UCSD-AML1 (cell line): Measurements from ENCODE around the gene DGKZ.
A peak's percentile ranks its signal among the peaks of the same experiment; 100 is the strongest.
"Not testable (repeated sequence)": the region's sequence is repeated elsewhere in the genome, so short reads cannot be mapped to it uniquely, and the experiment has no call there.

ENCODE experiments used
- DNase-seq: peaks from one replicate; lab custom pipeline; 2025; ENCODE audit not compliant: unreplicated experiment; lab: John Stamatoyannopoulos, UW

DGKZ gene, protein sequence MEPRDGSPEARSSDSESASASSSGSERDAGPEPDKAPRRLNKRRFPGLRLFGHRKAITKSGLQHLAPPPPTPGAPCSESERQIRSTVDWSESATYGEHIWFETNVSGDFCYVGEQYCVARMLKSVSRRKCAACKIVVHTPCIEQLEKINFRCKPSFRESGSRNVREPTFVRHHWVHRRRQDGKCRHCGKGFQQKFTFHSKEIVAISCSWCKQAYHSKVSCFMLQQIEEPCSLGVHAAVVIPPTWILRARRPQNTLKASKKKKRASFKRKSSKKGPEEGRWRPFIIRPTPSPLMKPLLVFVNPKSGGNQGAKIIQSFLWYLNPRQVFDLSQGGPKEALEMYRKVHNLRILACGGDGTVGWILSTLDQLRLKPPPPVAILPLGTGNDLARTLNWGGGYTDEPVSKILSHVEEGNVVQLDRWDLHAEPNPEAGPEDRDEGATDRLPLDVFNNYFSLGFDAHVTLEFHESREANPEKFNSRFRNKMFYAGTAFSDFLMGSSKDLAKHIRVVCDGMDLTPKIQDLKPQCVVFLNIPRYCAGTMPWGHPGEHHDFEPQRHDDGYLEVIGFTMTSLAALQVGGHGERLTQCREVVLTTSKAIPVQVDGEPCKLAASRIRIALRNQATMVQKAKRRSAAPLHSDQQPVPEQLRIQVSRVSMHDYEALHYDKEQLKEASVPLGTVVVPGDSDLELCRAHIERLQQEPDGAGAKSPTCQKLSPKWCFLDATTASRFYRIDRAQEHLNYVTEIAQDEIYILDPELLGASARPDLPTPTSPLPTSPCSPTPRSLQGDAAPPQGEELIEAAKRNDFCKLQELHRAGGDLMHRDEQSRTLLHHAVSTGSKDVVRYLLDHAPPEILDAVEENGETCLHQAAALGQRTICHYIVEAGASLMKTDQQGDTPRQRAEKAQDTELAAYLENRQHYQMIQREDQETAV

DNA sequence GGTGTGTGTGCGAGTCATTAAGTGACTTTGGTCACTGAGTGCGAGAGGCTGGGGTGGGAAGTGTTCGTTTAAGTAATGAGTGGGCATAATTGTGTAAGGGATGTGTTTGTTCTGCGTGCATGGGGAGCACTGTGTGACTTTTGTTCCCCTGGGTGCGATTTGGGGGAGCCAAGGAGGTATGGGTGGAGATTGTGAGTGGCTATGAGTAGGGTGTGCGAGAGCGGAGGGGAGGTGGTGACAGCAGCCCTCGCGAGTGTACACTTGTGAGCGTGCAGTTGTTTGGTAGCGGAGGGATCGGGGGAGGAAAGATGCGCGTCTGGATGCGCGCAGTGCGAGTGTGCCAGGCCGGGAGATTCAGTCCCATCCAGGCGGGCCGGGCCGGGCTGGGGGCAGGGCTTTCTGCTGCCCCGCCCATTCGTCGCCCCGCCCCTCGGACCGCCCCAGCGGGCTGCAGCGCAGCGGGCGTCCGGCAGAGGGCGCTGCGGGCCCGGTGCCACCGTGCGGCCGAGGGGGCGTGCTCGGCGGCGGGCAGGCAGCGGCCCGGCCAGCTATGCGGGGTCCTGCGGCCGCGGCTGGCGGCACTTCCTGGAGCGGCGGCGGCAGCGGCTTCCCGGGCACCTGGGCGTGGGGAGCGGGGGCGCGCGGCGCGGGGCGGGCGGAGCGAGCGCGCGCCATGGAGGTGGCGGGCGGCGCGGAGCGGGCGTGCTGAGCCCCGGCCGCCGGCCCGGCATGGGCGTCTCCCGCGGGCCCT, at the start of gene DGKZ:
TSS of gene DGKZ (plus strand) at position 578 of the 751 bp plus-strand sequence. CDS start 197 bp downstream, outside the sequence.
- DNase-seq = peak; percentile 92

DNA sequence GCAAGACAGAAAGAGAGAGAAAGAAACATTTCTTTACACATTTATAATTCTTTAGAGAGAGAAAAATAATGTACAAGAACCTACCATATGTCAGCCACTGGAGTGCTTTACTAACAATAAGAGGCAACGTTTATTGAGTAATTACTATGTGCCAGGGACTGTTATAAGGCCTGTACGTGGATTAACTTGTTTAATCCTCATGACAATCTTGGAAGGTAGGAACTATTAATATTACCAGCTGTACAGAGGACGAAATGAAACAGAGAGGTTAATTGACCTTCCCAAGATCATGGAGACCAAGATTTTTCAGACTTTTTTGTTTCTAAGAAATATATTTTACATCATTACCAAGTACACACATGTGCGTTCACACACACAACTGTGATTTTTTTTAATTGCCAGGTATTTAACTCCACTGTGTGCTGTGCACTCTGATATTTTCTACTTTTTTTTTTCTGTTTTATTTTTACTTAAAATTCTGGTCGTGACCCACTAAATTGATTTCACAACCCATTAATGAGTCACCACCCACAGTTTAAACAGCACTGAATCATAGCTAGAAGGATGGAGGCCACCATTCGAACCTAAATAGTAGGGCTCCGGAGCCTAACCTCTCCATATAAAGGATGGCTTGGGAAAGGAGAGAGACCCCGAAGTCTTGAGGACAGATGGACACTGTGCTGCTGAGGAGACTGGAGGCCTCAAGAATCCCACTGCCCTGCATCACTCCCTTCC, 48.4 kb upstream of the DGKZ start:
- no peak for DNase-seq

DNA sequence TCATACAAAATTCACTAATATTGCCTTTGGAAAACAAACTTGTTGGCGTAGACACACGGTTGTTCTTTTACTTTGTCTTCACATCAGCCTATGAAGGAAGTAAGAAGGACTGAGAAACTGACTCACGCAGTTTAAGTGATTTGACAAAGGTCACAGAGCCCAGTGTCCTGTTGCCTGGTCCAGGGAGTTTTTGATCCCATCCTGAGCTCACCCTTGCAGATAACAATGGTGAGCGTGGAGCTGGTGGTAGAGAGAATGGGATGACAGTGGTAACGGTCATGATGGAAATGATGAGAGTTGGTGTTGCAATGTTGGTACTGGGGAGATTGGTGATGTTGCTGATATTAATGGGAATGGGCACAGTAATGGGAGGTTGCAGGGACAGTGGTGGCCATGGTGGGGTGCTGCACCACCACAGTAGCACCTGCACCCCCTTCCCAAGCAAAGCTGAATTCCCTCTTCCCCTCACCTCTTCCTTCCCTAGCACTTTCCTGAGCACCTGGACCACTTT, 47.8 kb upstream of the DGKZ start:
- DNase-seq = no peak

DNA sequence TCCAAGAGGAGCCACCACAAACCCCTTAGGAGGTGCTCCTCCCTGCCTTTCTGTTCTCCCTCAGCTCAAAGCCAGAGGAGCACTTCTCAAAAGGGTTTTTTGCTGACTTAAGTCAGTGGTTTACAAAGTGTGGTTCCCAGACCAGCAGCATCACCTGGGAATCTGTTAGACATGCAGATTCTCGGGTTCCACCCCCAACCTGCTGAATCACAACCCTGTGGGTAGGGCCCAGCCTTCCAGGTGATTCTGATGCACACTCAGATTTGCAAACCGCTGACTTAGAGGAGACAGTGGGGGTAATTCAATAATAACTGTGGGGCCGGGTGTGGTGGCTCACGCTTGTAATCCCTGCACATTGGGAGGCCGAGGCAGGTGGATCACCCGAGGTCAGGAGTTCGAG, 47.0 kb upstream of the DGKZ start:
- DNase-seq = no peak

DNA sequence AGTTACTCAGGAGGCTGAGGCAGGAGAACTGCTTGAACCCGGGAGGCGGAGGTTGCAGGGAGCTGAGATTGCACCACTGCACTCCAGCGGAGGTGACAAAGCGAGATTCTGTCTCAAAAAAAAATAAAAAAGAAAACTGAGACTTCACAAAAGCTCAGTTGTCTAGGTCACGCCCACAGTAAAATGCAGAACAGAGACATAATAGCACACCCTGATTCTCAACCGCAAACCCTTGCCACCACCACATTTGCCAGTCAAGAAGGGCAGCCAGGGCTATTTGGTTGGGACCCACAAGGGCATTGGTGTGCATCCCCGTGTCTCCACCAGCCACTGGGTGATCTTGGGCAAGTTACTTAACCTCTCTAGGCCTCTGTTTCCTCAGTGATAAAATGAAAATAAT, 44.4 kb upstream of the DGKZ start:
- DNase-seq = no peak

DNA sequence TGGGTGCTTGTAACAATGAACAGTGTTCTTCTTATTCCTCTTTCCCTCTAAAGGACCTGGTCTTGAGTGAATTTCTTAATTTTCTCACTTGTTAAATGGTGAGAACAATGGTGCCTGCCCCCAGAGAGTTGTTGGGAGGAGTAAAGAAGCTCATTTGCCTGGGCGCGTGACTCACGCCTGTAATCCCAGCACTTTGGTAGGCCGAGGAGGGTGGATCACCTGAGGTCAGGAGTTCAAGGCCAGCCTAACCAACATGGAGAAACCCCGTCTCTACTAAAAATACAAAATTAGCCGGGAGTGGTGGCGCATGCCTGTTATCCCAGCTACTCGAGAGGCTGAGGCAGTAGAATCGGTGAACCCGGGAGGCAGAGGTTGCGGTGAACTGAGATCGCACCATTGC, 43.2 kb upstream of the DGKZ start:
- not testable (repeated sequence) for DNase-seq

DNA sequence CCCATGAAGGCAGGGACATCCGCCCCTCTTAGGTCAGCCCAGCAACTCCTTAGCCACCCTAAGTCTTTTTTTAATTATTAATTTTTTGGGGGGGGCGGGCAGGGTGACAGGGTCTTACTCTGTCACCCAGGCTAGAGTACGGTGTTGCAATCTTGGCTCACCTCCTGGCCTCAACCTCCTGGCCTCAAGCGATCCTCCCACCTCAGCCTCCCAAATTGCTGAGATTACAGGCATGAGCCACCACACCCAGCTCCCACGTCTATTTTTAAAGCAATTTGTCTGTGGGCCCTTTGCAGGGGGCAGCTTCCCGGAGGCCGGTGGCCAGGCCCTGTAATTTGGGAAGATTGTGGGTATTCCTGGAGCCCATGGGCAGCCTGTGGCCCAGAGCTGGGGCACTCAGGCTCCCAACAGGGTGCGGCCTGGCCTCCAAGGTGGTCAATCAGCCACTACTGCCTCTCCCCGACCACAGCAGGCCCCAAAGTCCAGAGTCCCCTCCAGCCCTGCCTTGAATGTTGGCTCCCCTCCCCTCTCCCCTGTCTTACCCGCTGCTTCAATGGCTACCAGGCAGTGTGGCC, 42.6 kb upstream of the DGKZ start:
- DNase-seq = no peak

DNA sequence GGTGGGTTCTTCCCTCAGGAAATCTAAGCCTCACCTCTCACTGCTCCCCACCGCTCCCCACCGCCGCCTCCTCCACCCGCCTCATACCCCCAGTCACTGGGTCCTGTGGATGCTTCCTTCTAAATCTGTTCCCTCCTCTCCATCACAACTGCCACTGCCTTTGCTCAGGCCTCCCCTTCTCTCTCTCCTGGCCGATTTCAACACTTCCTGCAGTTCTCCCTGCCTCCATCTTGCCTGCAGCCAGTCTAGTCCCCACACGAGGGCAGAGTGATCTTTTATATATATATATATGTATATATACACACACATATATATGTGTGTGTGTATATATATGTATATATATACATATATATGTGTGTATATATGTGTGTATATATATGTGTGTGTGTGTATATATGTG, 42.0 kb upstream of the DGKZ start:
- DNase-seq = peak; percentile 42

DNA sequence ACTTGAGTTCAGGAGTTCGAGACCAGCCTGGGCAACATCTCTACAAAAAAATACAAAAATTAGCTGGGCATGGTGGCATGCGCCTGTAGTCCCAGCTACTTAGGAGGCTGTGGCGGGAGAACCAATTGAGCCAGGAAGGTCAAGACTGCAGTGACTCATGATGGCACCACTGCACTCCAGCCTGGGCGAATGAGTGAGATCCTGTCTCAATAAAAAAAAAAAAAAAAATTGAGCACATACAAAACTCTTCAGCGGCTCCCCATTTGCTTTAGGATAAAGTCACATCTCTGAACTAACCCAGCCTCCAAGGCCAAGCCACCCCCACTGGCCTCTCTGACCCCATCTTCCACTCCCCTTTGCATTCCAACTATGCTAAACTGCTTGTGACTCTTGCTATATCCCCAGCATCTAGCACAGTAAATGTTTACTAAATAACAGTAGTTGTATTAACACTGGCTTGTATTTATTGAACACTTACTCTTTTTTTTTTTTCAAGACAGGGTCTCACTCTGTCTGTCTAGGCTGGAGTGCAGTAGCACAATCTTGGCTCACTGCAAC, 40.9 kb upstream of the DGKZ start:
- DNase-seq = no peak

DNA sequence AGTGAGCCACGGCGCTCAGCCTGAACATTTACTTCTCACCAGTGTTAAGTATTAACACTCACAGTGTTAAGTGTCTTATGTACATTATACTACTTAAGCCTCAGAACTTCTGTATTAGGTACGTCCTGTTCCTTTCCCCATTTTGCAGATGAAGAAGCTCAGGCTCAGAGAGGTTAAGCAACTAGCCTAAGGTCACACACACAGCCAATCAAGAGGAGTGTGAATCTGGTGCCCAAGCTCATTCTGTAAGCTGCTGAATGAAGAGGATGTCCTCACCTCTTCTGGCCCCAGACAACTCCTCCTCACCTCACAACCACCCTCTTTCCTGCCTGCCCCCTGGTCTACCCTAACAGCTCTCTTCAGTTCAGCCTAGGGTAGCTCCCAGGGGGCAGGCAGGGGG, 39.9 kb upstream of the DGKZ start:
- no peak for DNase-seq

DNA sequence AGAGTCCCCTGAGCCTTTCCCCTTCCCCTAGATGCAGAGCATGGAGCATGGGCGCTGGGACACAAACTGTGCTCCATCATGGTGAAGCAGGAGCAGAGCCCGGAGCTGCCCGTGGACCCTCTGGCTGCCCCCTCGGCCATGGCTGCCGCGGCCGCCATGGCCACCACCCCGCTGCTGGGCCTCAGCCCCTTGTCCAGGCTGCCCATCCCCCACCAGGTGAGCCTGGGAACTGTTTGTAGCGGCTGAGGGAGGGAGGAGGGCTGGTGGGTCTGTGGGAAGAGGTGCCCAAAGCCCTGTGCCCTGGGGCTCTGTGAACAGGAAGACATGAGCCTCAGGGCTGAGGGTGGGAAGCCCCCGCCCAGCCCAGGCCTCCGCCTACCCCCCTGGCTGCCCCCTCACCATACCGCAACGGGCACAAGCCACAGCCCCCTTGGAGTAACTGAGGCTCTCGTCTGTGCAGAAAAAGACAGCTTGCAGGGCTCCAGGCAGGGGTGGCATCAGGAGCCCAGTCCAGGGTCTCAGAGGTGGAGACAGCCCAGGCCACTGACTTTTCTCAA, 39.4 kb upstream of the DGKZ start:
- no peak for DNase-seq

DNA sequence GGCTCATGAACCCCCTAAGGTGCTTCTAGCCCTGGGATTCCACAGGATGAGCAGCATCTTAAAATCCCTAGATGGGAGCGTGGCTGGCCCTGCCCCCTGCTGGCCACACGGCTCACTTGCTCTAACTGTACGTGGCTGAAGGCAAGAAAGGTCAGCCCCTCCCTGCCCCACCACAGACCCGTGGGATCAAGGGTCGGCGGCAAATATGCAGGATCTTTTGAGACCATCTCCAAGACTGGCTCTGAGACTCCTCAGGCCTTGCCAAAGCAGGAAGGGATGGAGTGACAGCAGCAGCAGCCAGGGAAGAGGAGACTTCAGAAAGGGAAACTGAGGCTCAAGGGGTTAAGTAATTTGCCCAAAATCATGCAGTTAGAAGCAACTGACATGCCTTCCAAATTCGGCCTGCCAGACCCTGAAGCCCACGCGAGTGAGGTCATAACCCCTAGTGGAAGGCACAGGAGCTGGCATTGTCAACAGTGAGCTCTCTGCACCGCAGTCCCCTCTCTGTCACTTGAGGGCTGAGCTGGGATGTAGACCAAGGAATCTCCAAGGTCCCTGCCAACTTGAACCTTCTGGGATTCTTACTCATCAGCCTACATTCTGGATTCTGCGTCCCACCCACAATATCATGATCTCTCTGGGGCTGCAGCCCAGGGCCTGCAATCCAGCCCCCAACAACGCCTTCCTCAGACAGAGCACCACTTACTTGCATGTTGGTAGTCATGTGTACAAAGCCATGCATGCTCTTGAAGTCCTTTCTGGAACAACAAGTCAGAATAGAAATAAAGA, 38.4 kb upstream of the DGKZ start:
- peak; percentile 74 for DNase-seq

DNA sequence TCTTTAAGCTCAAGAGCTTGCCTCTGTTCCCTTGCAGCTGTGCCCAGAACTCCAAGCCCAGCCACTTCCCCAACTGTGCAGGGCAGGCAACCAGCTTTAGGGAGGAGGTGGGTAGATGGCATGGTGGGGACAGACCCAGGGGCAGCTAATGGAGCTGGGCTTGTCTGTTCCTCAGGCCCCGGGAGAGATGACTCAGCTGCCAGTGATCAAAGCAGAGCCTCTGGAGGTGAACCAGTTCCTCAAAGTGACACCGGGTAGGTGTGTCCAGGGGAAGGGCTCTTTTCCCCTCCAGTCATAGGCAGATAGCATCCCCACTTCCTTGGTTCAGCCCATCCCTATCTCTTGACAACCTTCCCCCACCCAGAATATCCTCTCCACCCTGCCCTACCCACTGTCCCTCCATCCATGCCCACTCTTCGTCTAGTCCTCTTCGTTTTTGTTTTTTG, 37.4 kb upstream of the DGKZ start:
- DNase-seq = peak; percentile 42

DNA sequence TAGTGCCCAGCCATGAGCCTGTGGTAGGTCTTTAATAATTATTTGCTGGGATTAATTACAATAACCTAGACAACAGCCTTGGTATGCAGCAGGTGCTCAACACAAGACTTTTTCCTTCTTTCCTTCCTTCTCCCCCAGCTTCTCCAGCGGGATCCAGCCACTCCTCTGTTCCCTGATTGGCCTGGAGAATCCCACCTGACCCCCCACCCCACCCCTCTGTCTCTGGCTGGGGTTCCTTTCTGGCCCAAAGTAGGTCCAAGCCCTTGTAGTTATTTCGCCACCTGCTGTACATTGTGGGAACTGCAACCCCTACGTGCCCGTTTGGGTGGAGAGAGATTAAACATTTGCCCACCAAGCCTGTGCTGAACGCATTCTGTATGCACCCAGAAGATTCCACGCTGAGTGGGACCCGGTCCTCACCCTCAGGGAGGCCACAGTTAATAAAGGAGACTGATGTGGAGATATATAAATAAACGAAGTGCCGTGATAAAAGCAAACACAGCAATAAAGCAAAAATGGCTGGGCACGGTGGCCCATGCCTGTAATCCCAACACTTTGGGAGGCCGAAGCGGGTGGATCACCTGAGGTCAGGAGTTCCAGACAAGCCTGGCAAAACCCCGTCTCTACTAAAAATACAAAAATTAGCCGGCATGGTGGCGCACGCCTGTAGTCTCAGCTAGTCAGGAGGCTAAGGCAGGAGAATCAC, 32.1 kb upstream of the DGKZ start:
- peak; percentile 76 for DNase-seq

DNA sequence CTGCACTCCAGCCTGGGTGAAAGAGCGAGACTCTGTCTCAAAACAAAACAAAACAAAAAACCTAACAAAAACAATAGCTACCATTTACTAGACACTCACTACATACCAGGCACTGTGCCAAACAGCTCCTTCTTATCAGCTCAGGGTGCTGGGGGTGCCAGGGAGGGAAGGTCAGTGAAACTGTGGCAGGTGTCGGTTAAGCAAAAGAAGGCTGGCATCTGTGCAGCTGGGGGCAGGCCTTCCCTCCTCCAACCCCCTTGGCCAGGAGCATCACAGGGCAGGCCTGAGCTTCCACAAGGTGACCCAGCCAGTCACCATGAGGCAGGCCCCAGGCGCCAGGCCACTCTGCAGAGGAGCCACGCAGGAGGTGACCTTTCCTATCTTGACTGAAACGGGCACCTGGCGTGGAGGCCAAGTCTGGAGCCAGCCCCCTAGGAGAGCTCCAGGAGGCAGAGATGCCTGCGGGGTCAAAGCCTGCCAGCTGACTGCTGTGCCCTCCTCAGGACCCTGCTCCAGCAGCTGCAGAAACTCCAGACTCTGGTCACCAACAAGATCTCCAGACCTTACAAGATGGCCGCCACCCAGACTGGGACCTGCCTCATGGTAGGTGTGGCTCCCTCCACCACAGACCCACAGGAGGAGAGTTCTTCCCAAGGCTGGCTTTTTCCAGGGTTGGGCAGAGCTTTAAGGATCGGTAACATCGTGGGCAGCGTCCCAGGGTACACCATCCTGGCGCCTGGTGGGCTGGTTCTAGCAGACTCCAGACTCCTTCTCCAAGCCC, 31.3 kb upstream of the DGKZ start:
- no peak for DNase-seq

DNA sequence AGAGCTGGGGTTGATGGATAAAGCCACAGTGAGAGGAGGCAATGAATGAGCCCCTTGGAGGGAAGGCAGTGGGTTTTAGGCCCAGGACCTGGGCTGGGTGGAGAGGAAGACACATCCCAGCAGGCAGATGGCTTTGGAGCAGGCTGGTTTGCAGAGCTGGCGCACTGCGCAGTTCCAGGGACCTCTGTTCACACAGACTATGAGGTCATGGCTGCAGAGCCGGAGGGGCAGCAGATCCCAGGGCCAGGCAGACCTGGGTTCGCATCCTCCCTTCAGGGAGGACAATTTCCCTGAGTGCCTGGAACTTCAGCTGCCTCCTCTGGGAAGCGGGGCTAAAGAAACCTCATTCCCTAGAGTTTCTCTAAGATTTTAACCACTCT, 28.2 kb upstream of the DGKZ start:
- DNase-seq = no peak

DNA sequence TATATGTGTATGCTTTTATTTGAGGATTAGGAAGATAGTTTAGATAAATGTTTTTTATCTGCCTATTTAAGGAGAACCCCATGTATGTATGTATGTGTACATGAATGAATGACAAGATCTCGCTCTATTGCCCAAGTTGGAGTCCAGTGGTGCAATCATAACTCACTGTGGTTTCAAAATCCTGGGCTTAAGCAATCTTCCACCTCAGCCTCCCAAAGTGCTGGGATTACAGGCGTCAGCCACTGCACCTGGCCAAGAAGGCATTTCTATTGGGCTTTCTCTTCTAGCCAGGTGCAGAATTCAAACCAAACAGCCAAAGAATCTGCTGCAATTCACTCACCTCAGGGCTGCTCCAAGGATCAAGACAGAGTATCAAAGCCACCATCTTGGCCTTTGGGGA, 25.5 kb upstream of the DGKZ start:
- DNase-seq = no peak
